ENCODE measurements around the gene PLGLB1. TPM values are rescaled to one million over a fixed set of nuclear protein-coding genes. Genes with fewer than 3 reads are reported as not detected.
"Not testable (repeated sequence)": the region's sequence is repeated elsewhere in the genome, so short reads cannot be mapped to it uniquely, and the experiment has no call there.

Gene PLGLB1
- total RNA-seq, 4 donors from 2014 or later = 0.57 to 4.9 (median 0.83) TPM; not detected in 1

- H3K27me3 ChIP-seq; H3K9me3 ChIP-seq; DNase-seq; H3K27ac ChIP-seq; H3K36me3 ChIP-seq; H3K4me3 ChIP-seq; H3K4me1 ChIP-seq; intact Hi-C loops (cut with DNase I): not testable (repeated sequence)
- 91% methylated on average over 4 of the region's 9 CpGs; no CpG with 5 or more reads in 1 of the 2 donors for WGBS, 2 donors
Observed at GRCh38 chr2:87019053-87019452, 2.6 kb downstream of the PLGLB1 start.

DNA sequence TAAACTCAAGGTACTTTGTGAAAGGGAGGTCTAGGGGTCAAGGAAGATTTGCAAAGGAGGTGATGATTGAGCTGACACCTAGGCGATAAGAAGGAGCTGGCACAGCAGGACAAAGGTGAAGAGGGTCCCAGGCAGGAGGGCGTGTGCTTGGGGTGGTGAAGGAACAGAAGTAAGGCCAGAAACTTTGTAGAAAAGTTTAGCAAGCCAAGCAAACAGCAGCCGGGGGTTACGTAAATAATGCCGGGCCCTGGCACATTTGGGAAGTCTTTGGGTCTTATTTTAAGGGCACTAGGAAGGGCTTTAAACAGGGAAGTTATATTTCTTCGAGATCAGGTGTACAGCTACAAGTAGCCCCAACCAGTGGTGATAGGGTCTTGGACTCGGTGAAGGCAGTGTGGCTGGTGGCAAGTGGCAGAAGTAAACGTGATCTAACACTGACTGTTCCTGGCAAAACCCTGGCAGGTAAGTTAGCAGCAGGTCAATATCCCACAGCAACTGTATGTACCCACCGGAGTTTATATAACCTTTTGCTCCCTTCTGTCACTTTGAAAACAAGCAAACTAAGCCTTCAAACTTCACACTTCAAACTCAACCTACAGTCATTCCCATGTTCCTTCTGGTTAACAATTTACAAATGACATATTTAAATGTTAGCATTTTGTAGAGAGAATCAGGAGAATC lies 7.0 kb downstream of the PLGLB1 start:
- H3K27me3 ChIP-seq; DNase-seq; H3K27ac ChIP-seq; H3K9me3 ChIP-seq; H3K4me3 ChIP-seq; intact Hi-C loops (cut with DNase I); H3K36me3 ChIP-seq; H3K4me1 ChIP-seq: not testable (repeated sequence)
- no CpG with 5 or more reads among the region's 9 CpGs for WGBS, 2 donors

- H3K36me3 ChIP-seq; H3K27ac ChIP-seq; H3K4me3 ChIP-seq; H3K9me3 ChIP-seq; H3K27me3 ChIP-seq; intact Hi-C loops (cut with DNase I); DNase-seq; H3K4me1 ChIP-seq: not testable (repeated sequence)
- no CpG with 5 or more reads among the region's 2 CpGs for WGBS, 2 donors
Observed at GRCh38 chr2:87004398-87004797, 17.2 kb downstream of the PLGLB1 start.

Small RNA genes lying within 50 kb of the gene (small RNA-seq; reads per million reads assigned to genes)
- gene AC125232.1 = 0 reads per million in 4 donors

Other genes starting within 250 kb of the PLGLB1 start
- 1 to 10 TPM in 3 of 4 donors, not detected in 1; 1.6 to 6.5 (median 3.3) TPM for gene CD8A, start 230.9 kb downstream of the PLGLB1 start, total RNA-seq
- gene CD8B, start 160.0 kb downstream of the PLGLB1 start, total RNA-seq = 1 to 10 TPM in 2 of 4 donors, under 1 TPM in 1, not detected in 1; 0.97 to 5.5 (median 3.9) TPM
- under 1 TPM; 0.15 to 0.95 (median 0.19) TPM for gene RGPD1, start 79.7 kb downstream of the PLGLB1 start, total RNA-seq

All from esophagus squamous epithelium (tissue), 5 donors.